ENCODE results near the gene CHAF1B. TPM values are rescaled to one million over a fixed set of nuclear protein-coding genes. Genes with fewer than 3 reads are reported as not detected.

The CHAF1B gene
- total and polyA plus RNA-seq, 2 of the 8 experiments (the other 6 are each of a cell fraction or from before 2014, with no cell fraction given), result 11.8 to 23.1 TPM

DNA sequence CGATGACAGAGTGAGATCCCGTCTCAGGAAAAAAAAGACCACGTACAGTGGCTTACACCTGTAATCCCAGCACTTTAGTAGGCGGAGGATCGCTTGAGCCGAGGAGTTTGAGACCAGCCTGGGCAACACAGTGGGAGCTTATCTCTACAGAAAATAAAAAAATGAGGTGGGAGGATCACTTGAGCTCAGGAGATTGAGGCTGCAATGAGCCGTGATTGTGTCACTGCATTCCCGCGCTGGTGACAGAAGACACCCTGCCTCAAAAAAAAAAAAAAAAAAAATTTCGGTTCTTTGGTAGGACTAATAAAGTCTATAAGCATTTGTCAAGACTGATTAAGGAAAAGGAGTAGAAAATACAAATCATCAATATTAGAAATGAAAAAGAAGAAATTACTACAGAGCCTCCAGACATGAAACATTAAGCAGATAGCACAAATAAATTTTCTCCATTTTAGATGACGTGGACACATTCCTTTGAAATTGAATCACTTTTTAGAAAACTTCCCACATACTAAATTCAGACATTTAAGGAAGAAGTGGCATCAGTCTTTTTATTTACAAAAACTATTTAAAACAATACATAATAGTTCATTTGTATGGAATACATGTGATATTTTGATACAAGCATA, 34.8 kb upstream of the CHAF1B start:
- Histone ChIP-seq H3K9me3 (ENCODE audit: insufficient read depth in 2 of 2, low read depth in 1 of 2, low read length in 1 of 2) (no peaks in the 10 kb centered on the region), H3K18ac (ENCODE audit: extremely low read depth, low read length) (no peak overlapping the region), H3K9ac (replicated peaks in 1 of 4; ENCODE audit: extremely low read depth in 1 of 4, low read depth in 3 of 4, low read length in 3 of 4) (no peak overlapping the region), H3K4ac (replicated peaks; ENCODE audit: insufficient read length, low read depth, low read length) (no peak overlapping the region), H4K8ac (ENCODE audit: extremely low read depth, insufficient read depth, low read length) (no peak overlapping the region), H3K14ac (ENCODE audit: insufficient read length) (no peak overlapping the region), H3K79me2 (ENCODE audit: control insufficient read depth in 1 of 2, insufficient read depth in 2 of 2, low read length in 2 of 2) (no peaks in the 10 kb centered on the region), H2BK20ac (ENCODE audit: low read length) (no peak overlapping the region), H2AFZ (ENCODE audit: low read length) (no peak overlapping the region), H3K36me3 (ENCODE audit: control insufficient read depth in 2 of 4, insufficient read depth in 4 of 4, low read length in 3 of 4) (peaks cover 2 to 62% (median 24%) of the 10 kb centered on the region in 4 experiments; a peak in 6 of 8 replicates), H3K23me2 (ENCODE audit: low read depth, low read length) (no peaks in the 10 kb centered on the region), H3K79me1 (ENCODE audit: low read depth, low read length) (no peaks in the 10 kb centered on the region), H3K4me1 (replicated peaks in 1 of 4; ENCODE audit: control insufficient read depth in 3 of 4, insufficient read depth in 4 of 4, low read length in 3 of 4) (no peaks in the 10 kb centered on the region), H3K27ac (ENCODE audit: low read depth, low read length) (no peak overlapping the region), H2BK5ac (ENCODE audit: low read depth, low read length) (no peak overlapping the region), H2BK12ac (ENCODE audit: low read depth, low read length) (no peak overlapping the region), H3K56ac (replicated peaks; ENCODE audit: insufficient read length, low read depth, low read length) (no peak overlapping the region), H3K4me2 (ENCODE audit: insufficient read depth in 1 of 2, low read depth in 2 of 2, low read length in 2 of 2) (no peak overlapping the region), H4K91ac (replicated peaks; ENCODE audit: insufficient read length, low read length) (no peak overlapping the region), H2BK15ac (ENCODE audit: low read length) (no peak overlapping the region), H3K4me3 (ENCODE audit: extremely low read depth in 1 of 4, insufficient read depth in 2 of 4, low read depth in 3 of 4, low read length in 4 of 4) (no peak overlapping the region), H2BK120ac (replicated peaks; ENCODE audit: low read depth, low read length) (no peak overlapping the region), H4K5ac (ENCODE audit: insufficient read length, low read depth, low read length) (no peak overlapping the region), H2AK5ac (ENCODE audit: low read depth, low read length) (no peak overlapping the region), H3K23ac (ENCODE audit: insufficient read length) (no peak overlapping the region), H4K20me1 (replicated peaks in 1 of 2; ENCODE audit: control insufficient read depth in 1 of 2, insufficient read depth in 2 of 2, low read length in 2 of 2) (peaks cover 0 to 2% of the 10 kb centered on the region in 2 experiments), H3K27me3 (replicated peaks in 1 of 4; ENCODE audit: control insufficient read depth in 3 of 4, extremely low read depth in 1 of 4, insufficient read depth in 3 of 4, low read length in 3 of 4) (no peaks in the 10 kb centered on the region)
- DNase-seq (ENCODE audit: low read depth in 1 of 2, low spot score in 2 of 2) (no peak), FAIRE-seq (no peak)
- TF ChIP-seq EGR1 (IDR thresholded peaks at IDR 0.05; ENCODE audit: borderline replicate concordance, low read depth, low read length) (no peak), FOSL1 (IDR thresholded peaks at IDR 0.05; ENCODE audit: insufficient read depth, low read depth, low read length) (no peak), YY1 (IDR thresholded peaks at IDR 0.05; ENCODE audit: low read depth, low read length) (no peak), NRF1 (IDR thresholded peaks at IDR 0.05; ENCODE audit: low read depth, low read length) (no peak), SIN3A (conservative IDR thresholded peaks at IDR 0.05 in 1 of 2, IDR thresholded peaks at IDR 0.05 in 1 of 2; ENCODE audit: low read depth in 1 of 2, low read length in 2 of 2) (no peak)
- TF ChIP-seq, protein P1, sequence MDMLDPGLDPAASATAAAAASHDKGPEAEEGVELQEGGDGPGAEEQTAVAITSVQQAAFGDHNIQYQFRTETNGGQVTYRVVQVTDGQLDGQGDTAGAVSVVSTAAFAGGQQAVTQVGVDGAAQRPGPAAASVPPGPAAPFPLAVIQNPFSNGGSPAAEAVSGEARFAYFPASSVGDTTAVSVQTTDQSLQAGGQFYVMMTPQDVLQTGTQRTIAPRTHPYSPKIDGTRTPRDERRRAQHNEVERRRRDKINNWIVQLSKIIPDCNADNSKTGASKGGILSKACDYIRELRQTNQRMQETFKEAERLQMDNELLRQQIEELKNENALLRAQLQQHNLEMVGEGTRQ (IDR thresholded peaks at IDR 0.05; ENCODE audit: low read length), result no peak
- CTCF ChIA-PET (ENCODE audit: partially characterized antibody), result interaction anchor here (0.6 kb wide), 2 partner anchors 89 to 147 kb away, joined by 3 read pairs; no protein-coding TSS in a partner anchor
- POLR2A ChIA-PET (ENCODE audit: partially characterized antibody), result interaction anchor here (1.2 kb wide), 1 partner anchor 18 kb away, joined by 3 read pairs; no protein-coding TSS in a partner anchor
- WGBS, 2 experiments (ENCODE audit: extremely low coverage in 1 of 2, insufficient coverage in 1 of 2, insufficient read length in 1 of 2, insufficient replicate concordance in 2 of 2, low coverage in 1 of 2, low lambda C conversion rate in 2 of 2, missing lambda C conversion rate in 1 of 2), result 94% methylated on average over 7 of the region's 11 CpGs; no CpG with 5 or more reads in 1 of the 2 experiments

Measured in H1 (cell line).